Esophagus squamous epithelium (tissue), 5 donors: Measurements from ENCODE around the gene ARHGAP23. TPM values are rescaled to one million over a fixed set of nuclear protein-coding genes. Genes with fewer than 3 reads are reported as not detected.
A peak's percentile ranks its signal among the peaks of the same experiment; 100 is the strongest.

Source experiments
- DNase-seq: peaks from one replicate; lab custom pipeline; 2025; lab: John Stamatoyannopoulos, UW
- H3K27ac ChIP-seq, 4 donors: fragments of 200-600 bp; sonication (generic); one replicate each; pipeline ENCODE4 v1.5.1; 2016 to 2019; ENCODE audit warnings: mild to moderate bottlenecking in 1 of 4
- H3K27me3 ChIP-seq, 4 donors: fragments of 200-600 bp; sonication (generic); 1 replicate in 3 of 4; 2 replicates in 1 of 4; pipeline versions ENCODE4 v1.5.1 to v1.6.0; 2017 to 2021; ENCODE audit warnings: antibody characterized with exemption in 1 of 4
- H3K36me3 ChIP-seq, 3 donors: fragments of 200-600 bp; sonication (generic); one replicate each; pipeline ENCODE4 v1.5.1; 2016 to 2019
- H3K4me1 ChIP-seq, 3 donors: fragments of 200-600 bp; sonication (generic); one replicate each; pipeline ENCODE4 v1.5.1; 2017 to 2019
- H3K4me3 ChIP-seq, 4 donors: fragments of 200-600 bp; sonication (generic); 1 replicate in 3 of 4; 2 replicates in 1 of 4; pipeline ENCODE4 v1.5.1; 2016 to 2019; ENCODE audit warnings: mild to moderate bottlenecking in 2 of 4, moderate library complexity in 1 of 4
- H3K9me3 ChIP-seq, 3 donors: fragments of 200-600 bp; sonication (generic); one replicate each; pipeline ENCODE4 v1.5.1; 2016 to 2019
- CTCF ChIP-seq, 6 experiments: fragments of 450-650 bp in 4 of 6; fragments of 200-600 bp in 2 of 6; sonication (generic) in 2 of 6; IDR thresholded peaks; one replicate each; pipeline ENCODE4 v1.5.1; 2016 to 2019; ENCODE audit warnings: antibody characterized with exemption in 6 of 6, mild to moderate bottlenecking in 4 of 6, moderate library complexity in 4 of 6
- POLR2A ChIP-seq, 4 donors: fragments of 450-650 bp; IDR thresholded peaks; one replicate each; pipeline ENCODE4 v1.6.1; 2017; ENCODE audit warnings: antibody characterized with exemption in 4 of 4, mild to moderate bottlenecking in 4 of 4, moderate library complexity in 3 of 4
- WGBS, 2 donors: methylation state at CpG; one replicate each; pipeline ENCODE4 v1.1.5; 2018; 5-methylcytosine and 5-hydroxymethylcytosine counted together
- intact Hi-C: fragments of 100-400 bp; cut with DNase I; formaldehyde crosslinking; loops from one replicate; pipeline ENCODE4 v1.15.0; 2022
- total RNA-seq, 4 donors: library from RNA; depleted of rRNA; stranded (reverse); fragments of >200 nt; gene quantifications; one replicate each; pipeline ENCODE4 v1.1.0, GENCODE V29; 2016
- donor health status: DM: yes; HTN: yes; CAD: no.

ARHGAP23 gene
- total RNA-seq, 4 donors from 2014 or later, result 75.3 to 180 (median 102) TPM

- Histone ChIP-seq H3K27me3 (peaks cover 0 to 3% (median 0%) of the 10 kb centered on the region in 4 donors), H3K9me3 (no peaks in the 10 kb centered on the region), H3K27ac (peak overlapping the region; percentile 88 to 94 (median 92)), H3K4me3 (peak overlapping the region; percentile 5 to 46 (median 16)), H3K36me3 (no peaks in the 10 kb centered on the region), H3K4me1 (peaks cover 71 to 94% (median 89%) of the 10 kb centered on the region in 3 donors)
- 33 to 89% methylated on average over 4 to 9 of the region's 10 CpGs for WGBS, 2 donors
- intact Hi-C loops, result no loop called here
- TF ChIP-seq POLR2A (IDR thresholded peaks at IDR 0.05), result no peak
- TF ChIP-seq CTCF (IDR thresholded peaks at IDR 0.05), result no peak
- DNase-seq, result no peak
These were observed 23.0 kb downstream of the ARHGAP23 start for GRCh38 chr17:38451030-38451839.

- no peak for TF ChIP-seq POLR2A (IDR thresholded peaks at IDR 0.05)
- no peak for TF ChIP-seq CTCF (IDR thresholded peaks at IDR 0.05)
- H3K4me3 ChIP-seq, result peak overlapping the region; percentile 5 to 46 (median 16)
- 10 to 17% methylated on average over 10 to 14 of the region's 18 CpGs for WGBS, 2 donors
- peaks cover 0 to under 1% (median 0%) of the 10 kb centered on the region in 3 donors for H3K36me3 ChIP-seq
- H3K4me1 ChIP-seq, result peaks cover 75 to 94% (median 90%) of the 10 kb centered on the region in 3 donors
- H3K9me3 ChIP-seq, result no peaks in the 10 kb centered on the region
- H3K27me3 ChIP-seq, result peaks cover 0 to 3% (median 0%) of the 10 kb centered on the region in 4 donors
- intact Hi-C loops, result no loop called here
- peak overlapping the region; percentile 88 to 94 (median 92) for H3K27ac ChIP-seq
- no peak for DNase-seq
These were observed 23.7 kb downstream of the ARHGAP23 start for GRCh38 chr17:38451840-38452529.

GRCh38 chr17:38452719-38453118 lies 24.5 kb downstream of the ARHGAP23 start:
- no peaks in the 10 kb centered on the region for H3K9me3 ChIP-seq
- H3K27me3 ChIP-seq, result peaks cover 0 to 3% (median 0%) of the 10 kb centered on the region in 4 donors
- H3K4me3 ChIP-seq, result peak overlapping the region in 1 of 4 donors; percentile 73
- peaks cover 0 to 8% (median 0%) of the 10 kb centered on the region in 3 donors for H3K36me3 ChIP-seq
- H3K4me1 ChIP-seq, result peaks cover 75 to 95% (median 84%) of the 10 kb centered on the region in 3 donors
- intact Hi-C loops, result no loop called here
- 81 to 83% methylated on average over 4 to 5 of the region's 6 CpGs for WGBS, 2 donors
- TF ChIP-seq POLR2A (IDR thresholded peaks at IDR 0.05) (no peak), CTCF (IDR thresholded peaks at IDR 0.05) (no peak)
- H3K27ac ChIP-seq, result peak overlapping the region; percentile 88 to 94 (median 92)
- DNase-seq, result no peak

GRCh38 chr17:38453951-38454421 lies 25.7 kb downstream of the ARHGAP23 start:
- intact Hi-C loops, result no loop called here

More at GRCh38 chr17:38453951-38454421, 25.7 kb downstream of the ARHGAP23 start:
- WGBS, 2 donors, result no CpG with 5 or more reads among the region's 44 CpGs
- DNase-seq, result no peak
- TF ChIP-seq CTCF (IDR thresholded peaks at IDR 0.05) (no peak), POLR2A (IDR thresholded peaks at IDR 0.05) (no peak)
- Histone ChIP-seq H3K36me3 (peaks cover 5 to 20% (median 12%) of the 10 kb centered on the region in 3 donors), H3K27ac (peak overlapping the region; percentile 87 to 94 (median 92)), H3K4me1 (peaks cover 69 to 95% (median 71%) of the 10 kb centered on the region in 3 donors), H3K4me3 (peak overlapping the region; percentile 59 to 73 (median 61)), H3K27me3 (peaks cover 0 to 3% (median 0%) of the 10 kb centered on the region in 4 donors), H3K9me3 (no peaks in the 10 kb centered on the region)
